Urinary bladder (tissue), 4 donors: Measurements from ENCODE around the gene C16orf78. TPM values are rescaled to one million over a fixed set of nuclear protein-coding genes. Genes with fewer than 3 reads are reported as not detected.

ENCODE experiments used
- DNase-seq: peaks from one replicate; pipeline ENCODE4 v3.0.0-alpha.2; 2015; ENCODE audit errors: extremely low spot score
- H3K27ac ChIP-seq: one replicate; pipeline ENCODE4 v1.5.1; 2013; ENCODE audit warnings: low read depth, mild to moderate bottlenecking, moderate library complexity
- H3K36me3 ChIP-seq: one replicate; pipeline ENCODE4 v1.6.1; 2013; ENCODE audit warnings: mild to moderate bottlenecking, moderate library complexity; ENCODE audit not compliant: insufficient read depth
- H3K4me1 ChIP-seq: one replicate; pipeline ENCODE4 v1.6.1; 2013; ENCODE audit warnings: mild to moderate bottlenecking, moderate library complexity; ENCODE audit not compliant: insufficient read depth
- H3K4me3 ChIP-seq: one replicate; pipeline ENCODE4 v1.5.1; 2013; ENCODE audit warnings: low read depth, low read length
- WGBS: extraction: QIAGEN DNeasy Blood & Tissue Kit; methylation state at CpG from one replicate; pipeline ENCODE4 v1.1.7; 2013; 5-methylcytosine and 5-hydroxymethylcytosine counted together
- polyA plus RNA-seq: library from polyadenylated mRNA; stranded (reverse); fragments of 200-250 nt; gene quantifications from one replicate; pipeline ENCODE4 v1.2.3, GENCODE V29; 2013
- total RNA-seq: library from RNA; depleted of rRNA; stranded (reverse); fragments of >200 nt; gene quantifications from one replicate; pipeline ENCODE4 v1.2.3, GENCODE V29; 2014
- donor health status: healthy with polysubstance abuse.
- donor health status: healthy.

The C16orf78 gene
- total and polyA plus RNA-seq, 2 donors: not detected

- H3K27ac ChIP-seq: no peak overlapping the region
- no peaks in the 10 kb centered on the region for H3K36me3 ChIP-seq
- no peak overlapping the region for H3K4me3 ChIP-seq
- H3K4me1 ChIP-seq: no peaks in the 10 kb centered on the region
- no peak for DNase-seq
- 48% methylated on average over 1 of the region's 1 CpG for WGBS
Observed at GRCh38 chr16:49382916-49383315, 9.3 kb downstream of the C16orf78 start.

- whole genome bisulfite sequencing: 66% methylated on average over 1 of the region's 1 CpG
- H3K36me3 ChIP-seq: no peaks in the 10 kb centered on the region
- DNase-seq: no peak
- H3K27ac ChIP-seq: no peak overlapping the region
- H3K4me3 ChIP-seq: no peak overlapping the region
- H3K4me1 ChIP-seq: no peaks in the 10 kb centered on the region
Observed at GRCh38 chr16:49395021-49395420, 21.4 kb downstream of the C16orf78 start.

- Histone ChIP-seq H3K4me1 (no peaks in the 10 kb centered on the region), H3K4me3 (no peak overlapping the region), H3K36me3 (no peaks in the 10 kb centered on the region), H3K27ac (no peak overlapping the region)
- WGBS: 78% methylated on average over 12 of the region's 12 CpGs
- DNase-seq: no peak
Observed at GRCh38 chr16:49396206-49396720, 22.7 kb downstream of the C16orf78 start.

GRCh38 chr16:49398761-49399160 is 25.2 kb downstream of the C16orf78 start:
- Histone ChIP-seq H3K4me1 (no peaks in the 10 kb centered on the region), H3K36me3 (no peaks in the 10 kb centered on the region), H3K27ac (no peak overlapping the region), H3K4me3 (no peak overlapping the region)
- no peak for DNase-seq
- 90% methylated on average over 6 of the region's 6 CpGs for WGBS

- WGBS: 74% methylated on average over 9 of the region's 9 CpGs
- H3K4me3 ChIP-seq: no peak overlapping the region
- H3K27ac ChIP-seq: no peak overlapping the region
- H3K4me1 ChIP-seq: no peaks in the 10 kb centered on the region
- no peak for DNase-seq
- H3K36me3 ChIP-seq: no peaks in the 10 kb centered on the region
Observed at GRCh38 chr16:49399594-49400364, 26.2 kb downstream of the C16orf78 start.

DNA sequence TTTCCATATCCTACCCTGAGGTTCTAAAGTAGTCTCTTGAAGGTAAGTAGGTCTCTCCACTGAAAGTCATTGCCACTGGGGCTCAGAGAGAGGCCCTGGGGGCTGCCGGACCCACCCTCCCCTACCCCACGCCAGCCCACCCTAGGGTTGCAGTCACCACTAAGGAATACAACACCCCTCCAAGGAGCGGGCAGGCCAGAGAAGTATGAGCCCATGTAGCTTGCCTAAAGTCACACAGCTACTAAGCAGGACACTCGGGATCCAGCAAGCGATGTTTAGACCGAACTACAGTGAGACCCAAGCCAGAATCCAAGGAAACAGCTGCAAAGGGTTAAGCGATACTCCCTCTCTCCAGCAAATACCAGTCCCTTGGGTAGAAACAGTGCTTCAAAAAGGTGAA is 27.0 kb downstream of the C16orf78 start:
- Histone ChIP-seq H3K27ac (no peak overlapping the region), H3K4me1 (no peaks in the 10 kb centered on the region), H3K36me3 (no peaks in the 10 kb centered on the region), H3K4me3 (no peak overlapping the region)
- WGBS: 90% methylated on average over 7 of the region's 7 CpGs
- no peak for DNase-seq

- no peak for DNase-seq
- no peaks in the 10 kb centered on the region for H3K4me1 ChIP-seq
- 85% methylated on average over 4 of the region's 4 CpGs for WGBS
- H3K27ac ChIP-seq: no peak overlapping the region
- H3K4me3 ChIP-seq: no peak overlapping the region
- no peaks in the 10 kb centered on the region for H3K36me3 ChIP-seq
Observed at GRCh38 chr16:49405123-49405522, 31.5 kb downstream of the C16orf78 start.

DNA sequence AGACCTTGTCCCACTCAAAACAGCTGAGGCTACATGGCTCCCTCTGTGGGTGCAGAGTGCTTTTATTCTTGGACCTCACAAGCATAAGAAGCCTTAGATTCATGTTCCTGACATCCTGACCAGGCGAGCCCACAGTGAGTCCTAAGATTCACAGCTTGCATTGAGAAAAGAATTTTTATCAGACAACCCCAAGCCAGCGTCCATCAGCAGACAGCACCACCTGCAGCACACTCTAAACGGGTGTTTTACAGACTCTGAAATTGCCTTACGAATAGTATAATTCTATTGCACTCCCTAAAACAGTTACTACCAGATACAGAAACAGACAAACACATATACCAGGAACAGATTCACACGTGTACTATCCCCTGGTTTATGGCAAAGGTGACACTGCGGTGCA is 31.9 kb downstream of the C16orf78 start:
- Histone ChIP-seq H3K36me3 (no peaks in the 10 kb centered on the region), H3K4me3 (no peak overlapping the region), H3K27ac (no peak overlapping the region), H3K4me1 (no peaks in the 10 kb centered on the region)
- DNase-seq: no peak
- WGBS: 56% methylated on average over 6 of the region's 6 CpGs

DNA sequence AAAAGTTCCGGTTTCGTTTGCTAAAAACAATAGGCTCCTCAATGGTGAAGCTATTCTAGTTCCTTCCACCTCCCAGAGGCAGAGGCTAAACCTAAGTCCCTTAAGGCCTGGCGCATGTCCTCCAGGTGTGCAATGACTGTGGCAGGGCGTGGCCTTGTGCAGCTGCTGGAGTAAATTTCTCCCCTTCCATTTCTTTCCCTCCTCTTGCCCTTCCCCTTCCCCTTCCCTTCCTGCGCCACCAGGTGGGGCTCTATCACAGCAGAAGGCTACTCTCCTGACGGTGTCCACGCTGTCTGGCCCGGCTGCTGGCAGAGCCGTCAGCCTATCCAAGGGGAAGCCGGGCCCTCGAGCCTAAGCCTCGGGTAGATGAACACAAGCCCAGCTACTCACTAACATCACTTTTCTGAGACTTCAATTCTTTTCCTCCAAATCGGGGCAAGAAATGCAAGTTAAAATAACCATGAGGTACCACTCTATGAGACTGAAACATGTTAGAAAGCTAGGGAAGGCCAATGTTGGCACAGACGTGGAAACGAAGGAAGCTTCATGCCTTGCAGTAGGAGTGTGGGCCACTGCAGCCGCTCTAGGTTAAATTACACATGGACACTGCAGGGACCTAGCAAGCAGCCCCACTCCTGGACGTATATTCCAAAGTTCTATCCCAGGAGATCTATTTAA is 34.4 kb downstream of the C16orf78 start:
- DNase-seq: peak; percentile 17
- WGBS: 26% methylated on average over 17 of the region's 17 CpGs
- Histone ChIP-seq H3K4me1 (no peaks in the 10 kb centered on the region), H3K36me3 (no peaks in the 10 kb centered on the region), H3K27ac (no peak overlapping the region), H3K4me3 (no peak overlapping the region)

DNA sequence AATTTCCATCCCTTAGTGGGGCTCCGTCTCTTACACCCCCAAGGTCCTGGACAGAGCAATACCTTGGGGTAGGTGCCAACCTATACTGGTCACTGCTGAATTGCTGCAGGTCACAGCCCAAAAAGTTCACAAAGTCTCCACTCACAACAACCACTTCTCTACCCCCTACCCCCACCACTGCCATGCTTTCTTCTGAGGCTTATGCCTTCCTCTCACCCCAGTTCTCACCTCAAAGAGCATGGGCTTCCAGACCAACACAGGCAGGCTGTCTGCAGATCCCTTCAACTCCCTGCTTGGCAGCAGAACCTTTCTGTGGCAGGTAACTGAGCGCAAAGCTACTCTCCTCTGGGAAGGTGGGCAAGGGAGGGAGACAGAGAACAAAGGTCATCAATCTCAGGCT is 35.5 kb downstream of the C16orf78 start:
- H3K4me1 ChIP-seq: no peaks in the 10 kb centered on the region
- DNase-seq: no peak
- over 99% methylated on average over 2 of the region's 2 CpGs for WGBS
- no peak overlapping the region for H3K27ac ChIP-seq
- no peaks in the 10 kb centered on the region for H3K36me3 ChIP-seq
- no peak overlapping the region for H3K4me3 ChIP-seq

DNA sequence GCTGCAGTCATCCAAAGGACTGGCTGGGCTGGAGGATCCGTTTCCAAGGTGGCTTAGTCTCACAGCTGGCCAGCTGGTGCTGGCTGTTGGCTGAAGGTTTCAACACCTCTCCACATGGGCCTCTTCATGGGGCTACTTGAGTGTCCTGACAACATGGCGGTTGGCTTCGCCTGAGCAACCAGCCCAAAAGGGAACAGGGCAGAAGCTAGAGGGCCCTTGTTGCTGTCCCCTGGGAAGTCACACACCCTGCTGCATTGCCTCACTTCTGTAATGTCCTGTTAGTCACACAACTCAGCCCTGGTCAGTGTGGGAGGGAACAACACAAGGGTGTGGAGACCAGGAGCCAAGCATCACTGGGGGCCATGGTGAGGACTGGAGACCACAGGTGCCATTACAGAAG is 36.6 kb downstream of the C16orf78 start:
- WGBS: 81% methylated on average over 3 of the region's 3 CpGs

DNA sequence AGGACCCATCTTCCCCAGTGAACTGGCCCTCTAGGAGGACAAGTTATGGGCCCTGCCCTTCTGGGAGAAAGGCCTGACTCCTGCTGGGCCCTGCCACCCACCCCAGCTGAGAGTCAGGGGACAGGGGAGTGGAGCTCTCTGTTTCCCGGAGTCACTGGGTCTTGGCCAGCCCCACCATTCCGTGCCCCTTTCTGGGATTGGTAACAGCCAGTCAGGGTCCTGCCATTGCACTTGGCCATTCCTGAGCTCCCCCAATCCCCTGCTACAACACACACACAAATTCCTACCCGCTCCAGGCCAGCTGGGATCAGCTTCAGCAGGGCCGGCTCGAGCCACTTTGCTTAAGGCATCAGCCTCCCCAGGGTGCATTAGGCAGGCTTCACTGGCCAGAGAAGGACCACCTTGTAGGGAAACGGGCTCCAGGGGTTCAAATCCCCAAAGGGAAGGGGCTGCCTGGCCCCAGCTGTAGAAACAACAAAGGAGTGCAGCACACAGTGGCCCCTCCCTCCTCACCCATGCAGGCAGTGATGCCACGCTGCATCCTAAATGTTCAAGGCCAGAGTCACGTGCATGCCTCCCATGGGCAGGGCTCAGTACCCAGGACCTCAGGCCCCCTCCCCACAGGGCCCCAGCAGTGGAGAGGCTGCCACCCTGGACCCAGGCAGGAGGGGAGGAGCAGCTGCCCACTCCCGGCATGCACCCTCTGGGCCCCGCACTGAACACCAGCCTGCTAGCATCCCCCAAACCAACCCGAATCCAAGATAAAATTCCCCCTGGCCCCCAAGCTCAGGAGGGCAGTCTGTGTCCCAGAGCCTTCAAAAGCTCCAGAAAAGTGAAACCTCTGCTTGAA is 37.7 kb downstream of the C16orf78 start:
- Histone ChIP-seq H3K36me3 (no peaks in the 10 kb centered on the region), H3K4me3 (no peak overlapping the region), H3K27ac (no peak overlapping the region), H3K4me1 (no peaks in the 10 kb centered on the region)
- DNase-seq: no peak
- WGBS: 75% methylated on average over 11 of the region's 11 CpGs

More for the DNA sequence above, 36.6 kb downstream of the C16orf78 start:
- Histone ChIP-seq H3K4me1 (no peaks in the 10 kb centered on the region), H3K4me3 (no peak overlapping the region), H3K27ac (no peak overlapping the region), H3K36me3 (no peaks in the 10 kb centered on the region)
- no peak for DNase-seq

DNA sequence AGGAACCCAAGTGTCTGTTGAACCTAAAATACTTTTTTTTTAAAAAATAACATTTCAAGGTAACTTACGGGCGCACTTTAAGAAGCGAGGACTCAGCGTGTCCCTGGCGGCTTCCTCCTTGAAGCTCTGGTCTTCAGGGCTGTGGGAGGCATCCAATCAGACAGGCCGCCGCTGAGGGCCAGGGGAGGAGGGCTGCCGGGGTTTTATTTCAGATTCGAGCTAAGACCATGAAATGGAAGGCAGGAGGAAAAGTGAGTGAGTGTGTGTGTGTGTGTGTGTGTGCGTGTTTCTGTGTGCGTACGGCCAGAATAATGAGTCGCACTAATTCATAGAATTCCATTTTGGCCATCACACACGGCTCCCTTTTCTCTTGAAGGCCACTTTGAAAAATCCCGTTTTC is 41.1 kb downstream of the C16orf78 start:
- no peaks in the 10 kb centered on the region for H3K36me3 ChIP-seq
- WGBS: 87% methylated on average over 15 of the region's 15 CpGs
- H3K4me1 ChIP-seq: no peaks in the 10 kb centered on the region
- DNase-seq: no peak
- H3K4me3 ChIP-seq: no peak overlapping the region
- H3K27ac ChIP-seq: no peak overlapping the region
